VCaP (cell line): ENCODE results near the gene HDAC9.

ENCODE experiments used
- H3K27ac ChIP-seq: fragments of 450-650 bp; 2 replicates; pipeline ENCODE4 v1.5.1; 2017
- CTCF ChIP-seq: fragments of 450-650 bp; conservative IDR thresholded peaks from 2 replicates; pipeline ENCODE4 v1.5.1; 2017; ENCODE audit warnings: mild to moderate bottlenecking, moderate library complexity

Gene HDAC9

GRCh38 chr7:18494821-18495408, 634 bp upstream of the HDAC9 start:
- TF ChIP-seq CTCF: no peak
- H3K27ac ChIP-seq: peak overlapping the region; percentile 70

GRCh38 chr7:18496341-18496700, 772 bp downstream of the HDAC9 start:
- H3K27ac ChIP-seq: peak overlapping the region; percentile 70
- no peak for TF ChIP-seq CTCF

GRCh38 chr7:18497082-18497481, 1.5 kb downstream of the HDAC9 start:
- H3K27ac ChIP-seq: peak overlapping the region; percentile 70
- TF ChIP-seq CTCF: no peak

GRCh38 chr7:18497800-18498199, 2.3 kb downstream of the HDAC9 start:
- no peak for TF ChIP-seq CTCF
- H3K27ac ChIP-seq: peak overlapping the region; percentile 70

GRCh38 chr7:18498341-18498740, 2.8 kb downstream of the HDAC9 start:
- no peak for TF ChIP-seq CTCF
- H3K27ac ChIP-seq: peak overlapping the region; percentile 70

GRCh38 chr7:18499407-18500177, 4.0 kb downstream of the HDAC9 start:
- peak overlapping the region; percentile 70 for H3K27ac ChIP-seq
- TF ChIP-seq CTCF: no peak

- H3K27ac ChIP-seq: peak overlapping the region; percentile 36; the same call in 1 of the 2 replicates
- no peak for TF ChIP-seq CTCF
Measured at GRCh38 chr7:18503126-18503866, 7.7 kb downstream of the HDAC9 start.
